Ovary (tissue), 9 donors: ENCODE data around the gene TNKS1BP1. TPM values are rescaled to one million over a fixed set of nuclear protein-coding genes. Genes with fewer than 3 reads are reported as not detected.

Experiments used
- DNase-seq, 5 donors: peaks; one replicate each; pipeline ENCODE4 v3.0.0-alpha.2; 2019 to 2020
- H3K27ac ChIP-seq, 2 donors: fragments of 200-600 bp; one replicate each; pipeline versions ENCODE4 v1.5.1 to v1.8.0; 2019 to 2022
- H3K27me3 ChIP-seq: fragments of 200-600 bp; one replicate; pipeline ENCODE4 v1.8.0; 2022
- H3K36me3 ChIP-seq: fragments of 200-600 bp; sonication (generic); one replicate; pipeline ENCODE4 v1.5.1; 2019
- H3K4me1 ChIP-seq: one replicate; pipeline ENCODE4 v1.8.1; 2013; ENCODE audit warnings: mild to moderate bottlenecking, moderate library complexity; ENCODE audit not compliant: insufficient read depth
- H3K4me3 ChIP-seq: fragments of 200-600 bp; sonication (generic); one replicate; pipeline ENCODE4 v1.5.1; 2017
- H3K9me3 ChIP-seq, 2 donors: fragments of 200-600 bp in 1 of 2; sonication (generic) in 1 of 2; one replicate each; pipeline versions ENCODE4 v1.5.1 to v1.8.1; 2013 to 2019; ENCODE audit warnings: mild to moderate bottlenecking in 1 of 2, moderate library complexity in 1 of 2
- CTCF ChIP-seq, 3 donors: fragments of 450-650 bp in 2 of 3; fragments of 200-600 bp in 1 of 3; IDR thresholded peaks; one replicate each; pipeline versions ENCODE4 v1.5.1 to v1.8.0; 2016 to 2022; ENCODE audit warnings: antibody characterized with exemption in 3 of 3, mild to moderate bottlenecking in 1 of 3
- EP300 ChIP-seq: sonication (generic); formaldehyde crosslinking; IDR thresholded peaks from one replicate; pipeline ENCODE4 v1.6.1; 2017; ENCODE audit warnings: antibody characterized with exemption
- POLR2A ChIP-seq: fragments of 450-650 bp; IDR thresholded peaks from one replicate; pipeline ENCODE4 v1.6.1; 2017; ENCODE audit warnings: antibody characterized with exemption, mild to moderate bottlenecking, moderate library complexity
- WGBS, 3 donors: extraction: QIAGEN DNeasy Blood & Tissue Kit in 1 of 3; methylation state at CpG; one replicate each; pipeline versions ENCODE4 v1.1.5 to v1.1.7; 2013 to 2017; 5-methylcytosine and 5-hydroxymethylcytosine counted together
- intact Hi-C, 4 donors: fragments of 100-400 bp; cut with DNase I; formaldehyde crosslinking; loops; one replicate each; pipeline versions ENCODE4 v1.11.0 to v1.15.1; 2022 to 2023
- polyA plus RNA-seq, 2 donors: library from polyadenylated mRNA; stranded (reverse); fragments of 200-250 nt in 1 of 2; fragments of 350-450 nt in 1 of 2; fragmentation: Illumina TruSeq in 1 of 2; extraction: RNeasy Lipid Tissue Mini Kit (QIAGEN cat#74804) in 1 of 2; gene quantifications; one replicate each; pipeline ENCODE4 v1.2.3, GENCODE V29; 2013 to 2014
- total RNA-seq, 7 donors: library from RNA; depleted of rRNA in 2 of 7; stranded (reverse); fragments of >200 nt in 2 of 7; fragmentation: NEBNext Ultra II Directional in 3 of 7; extraction: Animal tissue kit (Norgen Biotek cat#: 25700) in 3 of 7; gene quantifications; one replicate each; pipeline versions ENCODE4 v1.1.0 to v1.2.4, GENCODE V29; 2016 to 2023
- donor health status: DM: no; HTN: no; CAD: no; lungs with moderate emphysema.
- donor health status: DM: no; HTN: no; CAD: no.
- donor health status: Bipolar disorder and iron deficiency.
- donor health status: DM: yes; HTN: yes; CAD: no.
- donor health status: DM: no; HTN: no; CAD: no.
- donor health status: DM: yes; HTN: yes; CAD: no.

TNKS1BP1 gene
- total and polyA plus RNA-seq, 9 donors = 45.2 to 230 (median 132) TPM

GRCh38 chr11:57349491-57350274, 24.9 kb upstream of the TNKS1BP1 start:
- Histone ChIP-seq H3K27ac (no peak overlapping the region), H3K4me3 (no peak overlapping the region), H3K27me3 (no peaks in the 10 kb centered on the region), H3K9me3 (no peaks in the 10 kb centered on the region), H3K36me3 (no peaks in the 10 kb centered on the region), H3K4me1 (peaks cover 3% of the 10 kb centered on the region)
- TF ChIP-seq CTCF (IDR thresholded peaks at IDR 0.05) (peak; percentile 70 to 78 (median 74)), POLR2A (no peak)
- WGBS, 3 donors = 18 to 23% (median 23%) methylated on average over 31 of the region's 31 CpGs
- peak; percentile 58 to 82 (median 74) for DNase-seq
- intact Hi-C loops = loop anchor here in 1 of 4 donors (10.0 kb wide), 2 partner anchors 75 to 115 kb away; partner anchors contain the start of gene RTN4RL2

GRCh38 chr11:57348636-57349313, 24.0 kb upstream of the TNKS1BP1 start:
- no peaks in the 10 kb centered on the region for H3K27me3 ChIP-seq
- WGBS, 3 donors = 90 to 93% (median 91%) methylated on average over 14 of the region's 14 CpGs
- TF ChIP-seq EP300 = no peak
- H3K4me3 ChIP-seq = no peak overlapping the region
- intact Hi-C loops = no loop called here
- H3K36me3 ChIP-seq = no peaks in the 10 kb centered on the region
- peaks cover 3% of the 10 kb centered on the region for H3K4me1 ChIP-seq
- no peaks in the 10 kb centered on the region for H3K9me3 ChIP-seq
- H3K27ac ChIP-seq = no peak overlapping the region
- no peak for DNase-seq

GRCh38 chr11:57348052-57348451, 23.3 kb upstream of the TNKS1BP1 start:
- H3K4me1 ChIP-seq = peaks cover 3% of the 10 kb centered on the region
- H3K27ac ChIP-seq = no peak overlapping the region
- intact Hi-C loops = no loop called here
- no peak for DNase-seq
- H3K36me3 ChIP-seq = no peaks in the 10 kb centered on the region
- no peaks in the 10 kb centered on the region for H3K27me3 ChIP-seq
- WGBS, 3 donors = 73 to 78% (median 77%) methylated on average over 7 of the region's 7 CpGs
- H3K4me3 ChIP-seq = no peak overlapping the region
- TF ChIP-seq EP300 (no peak), CTCF (IDR thresholded peaks at IDR 0.05) (no peak), POLR2A (no peak)
- no peaks in the 10 kb centered on the region for H3K9me3 ChIP-seq

GRCh38 chr11:57347336-57347735, 22.6 kb upstream of the TNKS1BP1 start:
- H3K9me3 ChIP-seq = no peaks in the 10 kb centered on the region
- H3K4me1 ChIP-seq = peaks cover 3% of the 10 kb centered on the region
- no peak overlapping the region for H3K4me3 ChIP-seq
- intact Hi-C loops = no loop called here
- no peak for TF ChIP-seq POLR2A
- TF ChIP-seq EP300 = no peak
- no peak for TF ChIP-seq CTCF (IDR thresholded peaks at IDR 0.05)
- no peaks in the 10 kb centered on the region for H3K36me3 ChIP-seq
- DNase-seq = no peak
- H3K27ac ChIP-seq = no peak overlapping the region
- no peaks in the 10 kb centered on the region for H3K27me3 ChIP-seq
- WGBS, 3 donors = 73 to 85% (median 75%) methylated on average over 9 of the region's 9 CpGs
